Mesenteric fat pad (tissue), 1 donor: Measurements from ENCODE around the gene CXCL17. TPM values are rescaled to one million over a fixed set of nuclear protein-coding genes. Genes with fewer than 3 reads are reported as not detected.
A peak's percentile ranks its signal among the peaks of the same experiment; 100 is the strongest.
"Not testable (repeated sequence)": the region's sequence is repeated elsewhere in the genome, so short reads cannot be mapped to it uniquely, and the experiment has no call there.

Experiments
- DNase-seq: peaks from one replicate; pipeline ENCODE4 v3.0.0-alpha.2; 2020; ENCODE audit warnings: low spot score
- long read RNA-seq: library from polyadenylated mRNA; unstranded; transcript quantifications from one replicate; pipeline ENCODE4 v2.0.0, GENCODE V29; 2020
- total RNA-seq: library from RNA; stranded (reverse); fragmentation: NEBNext Ultra II Directional; extraction: Animal tissue kit (Norgen Biotek cat#: 25700); gene quantifications from one replicate; pipeline ENCODE4 v1.2.1, GENCODE V29; 2021
- donor health status: DM: yes; HTN: yes; CAD: no.

Gene CXCL17
- total RNA-seq = not detected
- long read RNA-seq, partial matches to known transcripts = 0 of 4 reads
- long read RNA-seq, other reads (novel, unspliced or antisense) = 4 of 4 reads

- DNase-seq = peak; percentile 20
Measured at GRCh38 chr19:42442833-42443232, at the start of gene CXCL17. Gene CXCL17 (minus strand): TSS chr19:42442946. CDS start chr19:42442832, 114 bp downstream.

GRCh38 chr19:42488783-42489521, 46.2 kb upstream of the CXCL17 start:
- DNase-seq = no peak

GRCh38 chr19:42487798-42488178, 45.0 kb upstream of the CXCL17 start:
- no peak for DNase-seq

- no peak for DNase-seq
Measured at GRCh38 chr19:42487032-42487797, 44.5 kb upstream of the CXCL17 start.

- not testable (repeated sequence) for DNase-seq
Measured at GRCh38 chr19:42485036-42485435, 42.3 kb upstream of the CXCL17 start.

GRCh38 chr19:42480335-42481095, 37.8 kb upstream of the CXCL17 start:
- no peak for DNase-seq

GRCh38 chr19:42479736-42480135, 37.0 kb upstream of the CXCL17 start:
- DNase-seq = no peak

- no peak for DNase-seq
Measured at GRCh38 chr19:42478765-42479311, 36.1 kb upstream of the CXCL17 start.

GRCh38 chr19:42477933-42478332, 35.2 kb upstream of the CXCL17 start:
- no peak for DNase-seq

- no peak for DNase-seq
Measured at GRCh38 chr19:42477117-42477516, 34.4 kb upstream of the CXCL17 start.

GRCh38 chr19:42475366-42475765, 32.6 kb upstream of the CXCL17 start:
- no peak for DNase-seq

GRCh38 chr19:42474743-42475142, 32.0 kb upstream of the CXCL17 start:
- DNase-seq = no peak

- no peak for DNase-seq
Measured at GRCh38 chr19:42473686-42474085, 30.9 kb upstream of the CXCL17 start.

- DNase-seq = no peak
Measured at GRCh38 chr19:42472402-42473147, 29.8 kb upstream of the CXCL17 start.

- no peak for DNase-seq
Measured at GRCh38 chr19:42471554-42472249, 29.0 kb upstream of the CXCL17 start.

GRCh38 chr19:42469311-42470235, 26.8 kb upstream of the CXCL17 start:
- peak; percentile 20 for DNase-seq

- DNase-seq = no peak
Measured at GRCh38 chr19:42468273-42468796, 25.6 kb upstream of the CXCL17 start.

GRCh38 chr19:42467183-42467760, 24.5 kb upstream of the CXCL17 start:
- DNase-seq = no peak
